Breast epithelium (tissue), 3 donors: ENCODE results near the gene RNF31.

Experiments
- CTCF ChIP-seq, 3 donors: fragments of 450-650 bp; IDR thresholded peaks; one replicate each; pipeline ENCODE4 v1.5.1; 2016 to 2017; ENCODE audit warnings: antibody characterized with exemption in 3 of 3, mild to moderate bottlenecking in 3 of 3, moderate library complexity in 3 of 3
- POLR2A ChIP-seq: fragments of 450-650 bp; IDR thresholded peaks from one replicate; pipeline ENCODE4 v1.6.1; 2016; ENCODE audit warnings: antibody characterized with exemption, mild to moderate bottlenecking, moderate library complexity

- no peak for TF ChIP-seq CTCF (IDR thresholded peaks at IDR 0.05)
- TF ChIP-seq POLR2A: no peak
Observed at GRCh38 chr14:24122898-24123297, 24.4 kb upstream of the RNF31 start.
